GM12891 (cell line): ENCODE measurements around the gene KY. TPM values are rescaled to one million over a fixed set of nuclear protein-coding genes. Genes with fewer than 3 reads are reported as not detected.
A peak's percentile ranks its signal among the peaks of the same experiment; 100 is the strongest.

ENCODE experiments used
- DNase-seq: peaks from one replicate; pipeline ENCODE4 v3.0.0; 2011; ENCODE audit warnings: low spot score; ENCODE audit not compliant: insufficient read length
- FAIRE-seq: peaks from 2 replicates; lab custom pipeline; 2011; peaks lifted over from hg19 to GRCh38; lab: Jason Lieb, UNC
- PAX5 ChIP-seq: IDR thresholded peaks from 2 replicates; pipeline ENCODE4 v1.6.1; 2011; ENCODE audit warnings: low read length, moderate library complexity, mild to moderate bottlenecking; ENCODE audit not compliant: insufficient read depth, severe bottlenecking
- POLR2A ChIP-seq: IDR thresholded peaks from 2 replicates; pipeline ENCODE4 v1.6.1; 2011; ENCODE audit warnings: low read depth, low read length, control low read depth
- POLR2AphosphoS5 ChIP-seq: IDR thresholded peaks from 2 replicates; pipeline ENCODE4 v1.6.1; 2011; ENCODE audit warnings: low read depth, low read length, control low read depth
- POU2F2 ChIP-seq: IDR thresholded peaks from 2 replicates; pipeline ENCODE4 v1.6.1; 2011; ENCODE audit warnings: low read depth, mild to moderate bottlenecking, control low read depth, low read length, moderate library complexity
- SPI1 ChIP-seq: IDR thresholded peaks from 2 replicates; pipeline ENCODE4 v1.6.1; 2011; ENCODE audit warnings: low read depth, low read length, control low read depth
- TAF1 ChIP-seq: IDR thresholded peaks from 2 replicates; pipeline ENCODE4 v1.6.1; 2011; ENCODE audit warnings: low read depth, low read length, control low read depth
- polyA plus RNA-seq: library from polyadenylated mRNA; unstranded; fragments of >200 nt; gene quantifications from one replicate; pipeline ENCODE4 v1.2.1, GENCODE V29; 2012; ENCODE audit warnings: low read depth, missing spikeins, inconsistent platforms; ENCODE audit not compliant: missing spikeins

The KY gene, protein sequence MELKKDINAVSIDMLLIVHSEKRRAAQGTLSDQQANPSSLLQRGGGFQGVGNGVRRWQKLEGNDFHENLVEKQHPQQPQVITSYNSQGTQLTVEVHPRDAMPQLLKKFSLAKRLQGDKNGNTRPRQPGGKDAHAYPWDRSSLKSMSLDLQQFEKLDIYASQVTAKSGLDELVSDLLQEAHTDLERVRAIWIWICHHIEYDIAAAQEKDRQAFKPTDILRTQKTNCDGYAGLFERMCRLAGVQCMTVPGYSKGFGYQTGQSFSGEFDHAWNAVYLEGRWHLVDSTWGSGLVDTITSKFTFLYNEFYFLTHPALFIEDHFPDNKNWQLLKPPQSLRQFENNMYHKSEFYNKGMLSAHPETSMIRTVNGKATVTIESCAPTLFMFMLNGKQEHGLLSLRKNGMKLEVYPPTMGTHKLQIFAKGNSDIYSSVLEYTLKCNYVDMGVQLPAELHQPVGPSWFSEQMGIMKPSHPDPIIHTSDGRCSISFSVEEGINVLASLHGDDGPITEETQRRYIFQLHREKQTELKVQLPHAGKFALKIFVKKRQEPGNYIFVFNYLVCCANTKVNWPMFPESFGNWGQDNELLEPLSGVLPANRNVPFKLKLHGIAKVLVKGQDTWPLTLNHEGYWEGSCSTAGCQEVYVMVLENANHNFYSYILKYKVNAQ
- polyA plus RNA-seq: not detected

DNA sequence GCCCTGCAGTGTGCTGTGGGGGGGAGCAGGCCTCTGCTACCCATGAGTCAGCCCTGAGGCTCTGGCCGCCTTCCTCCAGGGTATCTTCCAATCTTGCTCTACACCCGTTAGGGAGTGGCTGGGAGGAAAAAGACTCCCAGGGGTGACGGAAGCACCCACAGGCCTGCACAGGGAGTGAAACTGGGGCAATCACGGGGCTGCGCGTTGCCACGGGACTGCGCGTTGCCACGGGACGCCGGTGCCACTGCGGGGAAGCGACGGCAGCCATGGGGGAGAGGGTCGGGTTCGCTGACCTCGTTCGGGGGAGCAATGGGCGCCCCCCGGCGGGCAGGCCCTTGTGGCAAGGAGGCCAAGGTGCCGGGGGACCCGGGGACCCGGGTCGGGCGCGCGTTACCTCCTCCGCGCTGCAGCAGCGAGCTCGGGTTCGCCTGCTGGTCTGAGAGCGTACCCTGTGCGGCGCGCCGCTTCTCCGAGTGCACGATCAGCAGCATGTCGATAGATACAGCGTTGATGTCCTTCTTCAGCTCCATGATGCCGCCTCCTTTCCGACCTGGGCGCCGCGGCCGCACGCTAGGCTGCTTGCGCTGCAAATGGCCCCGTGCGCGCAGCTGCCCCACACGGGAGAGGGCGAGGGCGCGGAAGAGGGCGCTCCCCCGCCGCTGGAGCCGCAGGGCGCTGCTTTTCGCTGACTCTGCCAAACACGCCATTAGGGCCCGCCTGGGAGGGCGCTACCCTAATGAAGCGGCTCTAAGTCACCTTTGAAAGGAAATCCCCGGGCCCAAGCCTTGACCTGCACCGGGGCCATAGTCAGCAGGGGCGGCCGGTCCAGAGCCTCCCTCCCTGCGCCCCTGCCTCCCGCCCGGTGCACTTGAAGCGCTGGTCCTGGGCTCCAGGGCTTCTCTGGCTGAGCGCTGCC lies at the start of gene KY:
Gene KY, minus strand, starts transcription at position 592 of the 916 bp plus-strand sequence. Its CDS starts 62 bp downstream, at position 530.
- peak; percentile 32 for DNase-seq
- FAIRE-seq: no peak
- TF ChIP-seq POLR2AphosphoS5 (no peak), POU2F2 (no peak), POLR2A (no peak), TAF1 (no peak), PAX5 (no peak), SPI1 (no peak)

GRCh38 chr3:134699721-134700120 lies 48.9 kb upstream of the KY start:
- TF ChIP-seq TAF1 (no peak), POU2F2 (no peak), SPI1 (no peak), POLR2A (no peak), POLR2AphosphoS5 (no peak), PAX5 (no peak)
- FAIRE-seq: no peak
- DNase-seq: no peak

DNA sequence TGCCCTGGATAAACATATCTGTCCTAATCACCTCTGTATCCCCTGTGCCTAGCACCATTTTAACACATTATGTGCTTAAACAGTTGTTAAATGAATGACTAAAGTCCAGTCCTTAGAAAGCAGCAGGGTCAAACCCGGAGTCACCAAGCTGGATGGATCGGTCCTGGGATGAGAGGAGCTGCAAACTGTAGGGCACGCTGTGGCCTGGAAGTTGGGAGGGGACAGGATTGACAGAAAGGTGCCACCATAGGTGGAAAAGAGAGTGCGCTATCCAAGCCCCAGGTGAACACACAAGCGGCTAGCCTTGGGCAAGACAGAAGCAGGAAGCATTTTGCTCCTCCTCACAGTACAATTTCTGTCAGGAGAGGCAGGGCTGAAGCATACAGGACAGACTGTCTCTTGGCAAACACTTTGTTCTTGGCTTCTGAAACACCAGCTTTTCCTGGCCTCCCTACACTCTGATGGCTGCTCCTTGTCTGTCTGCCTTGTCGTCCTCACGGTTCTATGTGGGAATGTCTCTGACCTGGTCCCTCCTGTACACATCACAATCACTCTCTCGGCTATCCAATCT lies 48.4 kb upstream of the KY start:
- TF ChIP-seq POU2F2 (no peak), SPI1 (no peak), POLR2AphosphoS5 (no peak), PAX5 (no peak), POLR2A (no peak)
- no peak for DNase-seq
- no peak for FAIRE-seq

GRCh38 chr3:134697830-134698689 lies 47.2 kb upstream of the KY start:
- DNase-seq (no peak), FAIRE-seq (no peak)
- no peak for TF ChIP-seq SPI1
- no peak for TF ChIP-seq POLR2A
- TF ChIP-seq PAX5: no peak
- no peak for TF ChIP-seq TAF1
- no peak for TF ChIP-seq POU2F2
- no peak for TF ChIP-seq POLR2AphosphoS5

DNA sequence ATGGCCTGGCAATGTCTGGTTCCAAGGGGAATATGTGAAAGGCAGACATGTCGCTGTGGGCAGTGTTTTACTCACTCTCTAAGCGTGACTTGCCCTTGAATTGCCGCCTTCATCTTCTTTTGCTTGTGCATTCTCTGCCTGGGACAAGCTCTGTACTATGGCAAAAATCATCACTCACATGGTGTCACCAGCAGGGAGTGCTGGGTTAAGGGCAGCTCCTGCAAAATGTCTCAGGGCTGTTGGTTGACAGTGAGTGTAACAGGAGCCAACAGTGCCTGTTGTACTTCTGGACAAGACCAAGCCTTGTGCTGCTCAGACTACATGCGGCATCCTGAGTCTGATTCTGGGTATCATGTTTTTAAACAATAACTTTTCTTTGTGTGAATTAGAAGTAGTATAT lies 45.3 kb upstream of the KY start:
- TF ChIP-seq POLR2A (no peak), POLR2AphosphoS5 (no peak), POU2F2 (no peak), PAX5 (no peak), TAF1 (no peak), SPI1 (no peak)
- FAIRE-seq: no peak
- DNase-seq: no peak

- TF ChIP-seq TAF1: no peak
- TF ChIP-seq PAX5: no peak
- TF ChIP-seq POLR2AphosphoS5: no peak
- TF ChIP-seq POU2F2: no peak
- no peak for TF ChIP-seq SPI1
- TF ChIP-seq POLR2A: no peak
- DNase-seq: no peak
- no peak for FAIRE-seq
These were observed 44.2 kb upstream of the KY start for GRCh38 chr3:134694946-134695543.

DNA sequence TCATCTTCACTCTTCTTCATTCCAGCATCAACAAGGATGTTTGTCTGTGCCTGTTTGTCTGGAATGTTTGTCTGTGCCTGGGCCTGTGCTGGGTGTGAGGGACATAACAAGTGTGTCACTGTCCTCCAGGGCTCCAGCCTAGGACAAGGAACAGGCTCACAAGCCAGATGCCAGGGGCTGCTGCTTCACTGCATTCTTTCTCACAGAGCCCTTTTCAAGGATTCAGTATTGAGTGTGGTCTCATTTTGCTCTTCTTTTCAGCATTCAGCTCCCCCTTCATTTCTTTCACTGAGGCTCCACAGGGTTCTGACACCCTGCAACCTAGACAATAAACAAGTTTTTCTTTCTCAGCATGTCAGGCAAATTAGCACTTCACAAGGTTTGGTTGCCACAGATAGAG lies 43.6 kb upstream of the KY start:
- no peak for FAIRE-seq
- DNase-seq: no peak
- no peak for TF ChIP-seq TAF1
- TF ChIP-seq POLR2A: no peak
- no peak for TF ChIP-seq POU2F2
- no peak for TF ChIP-seq POLR2AphosphoS5
- TF ChIP-seq PAX5: no peak

GRCh38 chr3:134693804-134694203 lies 43.0 kb upstream of the KY start:
- no peak for FAIRE-seq
- DNase-seq: no peak
- no peak for TF ChIP-seq SPI1
- TF ChIP-seq POLR2A: no peak
- no peak for TF ChIP-seq POU2F2
- no peak for TF ChIP-seq TAF1
- no peak for TF ChIP-seq POLR2AphosphoS5
- no peak for TF ChIP-seq PAX5
